OCI-LY7 (cell line): ENCODE data around the gene ZMIZ1. TPM values are rescaled to one million over a fixed set of nuclear protein-coding genes. Genes with fewer than 3 reads are reported as not detected.

Experiments used
- BruUV-seq: library from RNA; stranded (reverse); fragments of 400-500 nt; replicated peaks from 2 replicates; lab custom pipeline; 2021; lab: Mats Ljungman, UMichigan
- CTCF ChIA-PET: fragments of 300-600 bp; sonication (Branson Sonifier 250); formaldehyde crosslinking; loops from one replicate; lab custom pipeline; 2022; ENCODE audit warnings: antibody characterized with exemption; ENCODE audit not compliant: unreplicated experiment; lab: Charles Lee
- POLR2A ChIA-PET: fragments of 300-600 bp; sonication (Branson Sonifier 250); formaldehyde crosslinking; loops from one replicate; lab custom pipeline; 2022; ENCODE audit warnings: antibody characterized with exemption; lab: Charles Lee
- DNase-seq: peaks from one replicate; pipeline ENCODE4 v3.0.0-alpha.2; 2015; ENCODE audit warnings: low spot score
- H2AFZ ChIP-seq: fragments of 200-600 bp; sonication (generic), shearing (Covaris generic); 2 replicates; pipeline ENCODE4 v1.6.1; 2014; ENCODE audit warnings: mild to moderate bottlenecking, antibody characterized with exemption, low read length, moderate library complexity
- H3K27ac ChIP-seq: fragments of 200-600 bp; sonication (generic); 2 replicates; pipeline ENCODE4 v1.5.1; 2014; ENCODE audit warnings: mixed run types, low read depth, mild to moderate bottlenecking, moderate library complexity, low read length, inconsistent platforms; ENCODE audit not compliant: poor library complexity, severe bottlenecking
- H3K36me3 ChIP-seq: fragments of 200-600 bp; sonication (generic); 2 replicates; pipeline ENCODE4 v1.6.1; 2014; ENCODE audit warnings: mild to moderate bottlenecking, antibody characterized with exemption, low read length, moderate library complexity, mixed read lengths; ENCODE audit not compliant: insufficient read depth
- H3K4me1 ChIP-seq: fragments of 200-600 bp; sonication (generic); 2 replicates; pipeline ENCODE4 v1.5.1; 2014; ENCODE audit warnings: mild to moderate bottlenecking, low read length; ENCODE audit not compliant: insufficient read depth, poor library complexity, severe bottlenecking
- H3K4me2 ChIP-seq: fragments of 200-600 bp; sonication (generic); 2 replicates; pipeline ENCODE4 v1.6.1; 2014; ENCODE audit warnings: mild to moderate bottlenecking, low read length
- H3K4me3 ChIP-seq: fragments of 200-600 bp; sonication (generic); 2 replicates; pipeline ENCODE4 v1.5.1; 2014; ENCODE audit warnings: mild to moderate bottlenecking, low read depth, low read length; ENCODE audit not compliant: poor library complexity, severe bottlenecking
- H3K79me2 ChIP-seq: fragments of 200-600 bp; sonication (generic); 2 replicates; pipeline ENCODE4 v1.6.1; 2016; ENCODE audit warnings: low read depth, mild to moderate bottlenecking, low read length, moderate library complexity, mixed read lengths; ENCODE audit not compliant: insufficient read depth
- H3K9me2 ChIP-seq: fragments of 200-600 bp; sonication (generic); 2 replicates; pipeline ENCODE4 v1.6.1; 2016; ENCODE audit warnings: mild to moderate bottlenecking, low read length, mixed read lengths; ENCODE audit not compliant: insufficient read depth
- H3K9me3 ChIP-seq: fragments of 200-600 bp; sonication (generic); 2 replicates; pipeline ENCODE4 v1.6.1; 2014; ENCODE audit warnings: mild to moderate bottlenecking, mixed run types, low read length, mixed read lengths
- H4K20me1 ChIP-seq: fragments of 200-600 bp; sonication (generic); 2 replicates; pipeline ENCODE4 v1.6.1; 2014; ENCODE audit warnings: mild to moderate bottlenecking, antibody characterized with exemption, low read length, moderate library complexity, mixed read lengths; ENCODE audit not compliant: insufficient read depth
- EZH2phosphoT487 ChIP-seq: fragments of 200-600 bp; sonication (generic); IDR thresholded peaks from 2 replicates; pipeline ENCODE4 v1.6.1; 2018; ENCODE audit warnings: low read depth, borderline replicate concordance, mild to moderate bottlenecking, mixed run types, antibody characterized with exemption, low read length, moderate library complexity, mixed read lengths
- intact Hi-C: fragments of 100-400 bp; cut with micrococcal nuclease; formaldehyde crosslinking; loops from one replicate; pipeline ENCODE4 v1.10.0; 2022; ENCODE audit not compliant: unreplicated experiment
- total RNA-seq, 2 experiments: library from RNA; depleted of rRNA in 1 of 2; stranded (reverse); fragments of >200 nt in 1 of 2; shearing (Covaris generic) in 1 of 2; gene quantifications; 2 replicates each; pipeline ENCODE4 v1.2.3, GENCODE V29; 2014 to 2022
- TF ChIP-seq, protein P1 (sequence below): fragments of 200-600 bp; sonication (generic); conservative IDR thresholded peaks from 2 replicates; pipeline ENCODE4 v1.5.1; 2014; ENCODE audit warnings: mild to moderate bottlenecking, antibody characterized with exemption, low read length, moderate library complexity, mixed read lengths

ZMIZ1 gene
- total RNA-seq, 2 experiments from 2014 or later = 20.4 to 66.9 TPM

DNA sequence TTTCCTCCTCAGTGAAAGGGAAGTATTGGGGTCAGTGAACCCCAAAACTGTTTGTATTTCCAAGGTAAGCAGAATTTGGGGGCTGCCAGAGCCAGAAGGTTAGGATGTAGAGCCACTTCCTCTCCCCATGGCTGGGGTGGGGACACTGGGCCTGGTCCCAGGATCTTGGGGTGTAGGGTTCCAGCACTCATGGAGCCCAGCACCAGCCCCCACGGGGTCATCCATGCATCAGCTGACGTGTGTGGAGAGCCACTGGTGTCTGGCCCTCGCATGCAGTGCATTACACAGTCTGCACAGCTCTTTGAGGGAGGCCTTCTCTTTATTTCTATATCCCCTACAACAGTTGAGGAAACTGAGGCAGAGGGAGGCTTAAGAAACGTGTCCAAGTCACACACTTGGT lies 91.4 kb downstream of the ZMIZ1 start:
- no peak for DNase-seq
- Histone ChIP-seq H3K9me2 (no peaks in the 10 kb centered on the region), H3K9me3 (no peaks in the 10 kb centered on the region), H3K4me1 (no peaks in the 10 kb centered on the region), H3K36me3 (no peaks in the 10 kb centered on the region), H3K79me2 (no peaks in the 10 kb centered on the region), H3K27ac (no peak overlapping the region), H4K20me1 (no peaks in the 10 kb centered on the region; the same call in 1 of the 2 replicates), H3K4me2 (no peak overlapping the region), H3K4me3 (no peak overlapping the region), H2AFZ (no peak overlapping the region)
- intact Hi-C loops = no loop called here
- no TSS peak for BruUV-seq
- ChIA-PET CTCF (interaction anchor here (1.3 kb wide), 1 partner anchor 164 kb away, joined by 6 read pairs; no protein-coding TSS in a partner anchor), POLR2A (no interaction called here)
- TF ChIP-seq, protein P1, sequence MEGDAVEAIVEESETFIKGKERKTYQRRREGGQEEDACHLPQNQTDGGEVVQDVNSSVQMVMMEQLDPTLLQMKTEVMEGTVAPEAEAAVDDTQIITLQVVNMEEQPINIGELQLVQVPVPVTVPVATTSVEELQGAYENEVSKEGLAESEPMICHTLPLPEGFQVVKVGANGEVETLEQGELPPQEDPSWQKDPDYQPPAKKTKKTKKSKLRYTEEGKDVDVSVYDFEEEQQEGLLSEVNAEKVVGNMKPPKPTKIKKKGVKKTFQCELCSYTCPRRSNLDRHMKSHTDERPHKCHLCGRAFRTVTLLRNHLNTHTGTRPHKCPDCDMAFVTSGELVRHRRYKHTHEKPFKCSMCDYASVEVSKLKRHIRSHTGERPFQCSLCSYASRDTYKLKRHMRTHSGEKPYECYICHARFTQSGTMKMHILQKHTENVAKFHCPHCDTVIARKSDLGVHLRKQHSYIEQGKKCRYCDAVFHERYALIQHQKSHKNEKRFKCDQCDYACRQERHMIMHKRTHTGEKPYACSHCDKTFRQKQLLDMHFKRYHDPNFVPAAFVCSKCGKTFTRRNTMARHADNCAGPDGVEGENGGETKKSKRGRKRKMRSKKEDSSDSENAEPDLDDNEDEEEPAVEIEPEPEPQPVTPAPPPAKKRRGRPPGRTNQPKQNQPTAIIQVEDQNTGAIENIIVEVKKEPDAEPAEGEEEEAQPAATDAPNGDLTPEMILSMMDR = no peak
- no peak for TF ChIP-seq EZH2phosphoT487

DNA sequence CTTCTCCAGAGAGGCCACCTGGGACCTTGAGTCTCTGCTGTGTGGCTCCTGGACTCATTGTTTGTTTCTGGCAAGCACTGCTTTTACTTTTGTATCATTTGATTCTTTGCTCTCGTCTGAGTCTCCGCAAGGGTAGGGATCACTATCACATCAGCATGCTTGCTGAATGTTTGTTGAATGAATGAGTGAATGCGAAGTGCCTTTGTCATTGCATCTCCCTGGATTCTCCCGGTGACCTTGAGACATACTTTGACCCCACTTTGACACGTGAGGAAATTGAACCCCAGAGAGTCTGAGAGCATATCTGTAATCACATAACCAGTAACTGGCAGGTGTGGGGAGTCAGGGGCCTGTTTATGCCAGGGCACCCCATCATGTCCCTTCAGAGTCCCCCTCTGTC lies 92.8 kb downstream of the ZMIZ1 start:
- CTCF ChIA-PET = no interaction called here
- Histone ChIP-seq H3K4me1 (no peaks in the 10 kb centered on the region), H3K4me3 (no peak overlapping the region), H3K4me2 (no peak overlapping the region), H3K9me3 (no peaks in the 10 kb centered on the region), H4K20me1 (no peaks in the 10 kb centered on the region; the same call in 1 of the 2 replicates), H2AFZ (no peak overlapping the region), H3K36me3 (no peaks in the 10 kb centered on the region), H3K9me2 (no peaks in the 10 kb centered on the region), H3K27ac (no peak overlapping the region), H3K79me2 (no peaks in the 10 kb centered on the region)
- BruUV-seq = no TSS peak
- TF ChIP-seq EZH2phosphoT487 = no peak
- TF ChIP-seq, protein P1 = no peak
- no peak for DNase-seq
- POLR2A ChIA-PET = interaction anchor here (0.8 kb wide), 1 partner anchor 272 kb away, joined by 3 read pairs; no protein-coding TSS in a partner anchor
- intact Hi-C loops = no loop called here

- BruUV-seq = no TSS peak
- Histone ChIP-seq H3K9me2 (no peaks in the 10 kb centered on the region), H3K4me1 (no peaks in the 10 kb centered on the region)
Measured at GRCh38 chr10:79162022-79162421, 93.3 kb downstream of the ZMIZ1 start.

More at GRCh38 chr10:79162022-79162421, 93.3 kb downstream of the ZMIZ1 start:
- no peaks in the 10 kb centered on the region for H3K79me2 ChIP-seq
- intact Hi-C loops = no loop called here
- H3K27ac ChIP-seq = no peak overlapping the region
- TF ChIP-seq, protein P1 = no peak
- no peak for TF ChIP-seq EZH2phosphoT487
- no peak overlapping the region for H3K4me2 ChIP-seq
- DNase-seq = no peak
- ChIA-PET POLR2A (interaction anchor here (0.8 kb wide), 1 partner anchor 273 kb away, joined by 3 read pairs; no protein-coding TSS in a partner anchor), CTCF (no interaction called here)
- no peak overlapping the region for H3K4me3 ChIP-seq
- no peak overlapping the region for H2AFZ ChIP-seq
- no peaks in the 10 kb centered on the region for H3K36me3 ChIP-seq
- H4K20me1 ChIP-seq = no peaks in the 10 kb centered on the region; the same call in 1 of the 2 replicates
- H3K9me3 ChIP-seq = no peaks in the 10 kb centered on the region
